ENCODE measurements around the gene SSBP2.

- TF ChIP-seq CTCF (IDR thresholded peaks at IDR 0.05): no peak
- TF ChIP-seq POLR2A (IDR thresholded peaks at IDR 0.05): no peak
Observed at GRCh38 chr5:81630684-81631083, 120.2 kb downstream of the SSBP2 start.
